HG03039 (cell line): Measurements from ENCODE around the gene PTPRN2.
"Not testable (repeated sequence)": the region's sequence is repeated elsewhere in the genome, so short reads cannot be mapped to it uniquely, and the experiment has no call there.

ENCODE experiments used
- ATAC-seq: cut with Tn5 transposase; IDR thresholded peaks from one replicate; pipeline ENCODE4 v1.9.1; 2021; ENCODE audit warnings: mild to moderate bottlenecking, moderate library complexity; ENCODE audit not compliant: unreplicated experiment

PTPRN2 gene

GRCh38 chr7:158361326-158361946 lies 226.2 kb downstream of the PTPRN2 start:
- no peak for ATAC-seq

- ATAC-seq: no peak
Measured at GRCh38 chr7:158358926-158359645, 228.5 kb downstream of the PTPRN2 start.

GRCh38 chr7:158357898-158358821 lies 229.5 kb downstream of the PTPRN2 start:
- no peak for ATAC-seq

GRCh38 chr7:158357106-158357897 lies 230.3 kb downstream of the PTPRN2 start:
- ATAC-seq: no peak

- no peak for ATAC-seq
Measured at GRCh38 chr7:158356454-158356853, 231.2 kb downstream of the PTPRN2 start.

GRCh38 chr7:158355456-158356065 lies 232.1 kb downstream of the PTPRN2 start:
- ATAC-seq: no peak

GRCh38 chr7:158354861-158355260 lies 232.8 kb downstream of the PTPRN2 start:
- ATAC-seq: no peak

GRCh38 chr7:158353606-158354570 lies 233.7 kb downstream of the PTPRN2 start:
- ATAC-seq: no peak

- ATAC-seq: not testable (repeated sequence)
Measured at GRCh38 chr7:158351899-158352729, 235.5 kb downstream of the PTPRN2 start.

GRCh38 chr7:158351481-158351880 lies 236.1 kb downstream of the PTPRN2 start:
- ATAC-seq: no peak

- no peak for ATAC-seq
Measured at GRCh38 chr7:158351051-158351450, 236.6 kb downstream of the PTPRN2 start.

- ATAC-seq: no peak
Measured at GRCh38 chr7:158350166-158350900, 237.3 kb downstream of the PTPRN2 start.

GRCh38 chr7:158348446-158348845 lies 239.2 kb downstream of the PTPRN2 start:
- ATAC-seq: no peak

- not testable (repeated sequence) for ATAC-seq
Measured at GRCh38 chr7:158348039-158348438, 239.6 kb downstream of the PTPRN2 start.

GRCh38 chr7:158345731-158346130 lies 241.9 kb downstream of the PTPRN2 start:
- no peak for ATAC-seq

- ATAC-seq: no peak
Measured at GRCh38 chr7:158344706-158345300, 242.8 kb downstream of the PTPRN2 start.

- no peak for ATAC-seq
Measured at GRCh38 chr7:158343936-158344455, 243.6 kb downstream of the PTPRN2 start.
